Pancreas (tissue), 10 donors: ENCODE measurements around the gene GALK1. TPM values are rescaled to one million over a fixed set of nuclear protein-coding genes. Genes with fewer than 3 reads are reported as not detected.

Source experiments
- ATAC-seq, 4 donors: fragments of 200-7000 bp; cut with Tn5 transposase; one replicate each; pipeline versions ENCODE4 v1.8.0 to v1.9.1; 2020; ENCODE audit warnings: mild to moderate bottlenecking in 4 of 4, moderate library complexity in 4 of 4
- DNase-seq, 6 donors: peaks; one replicate each; pipeline ENCODE4 v3.0.0-alpha.2; 2020
- FAIRE-seq: peaks from 2 replicates; lab custom pipeline; 2012; peaks lifted over from hg19 to GRCh38; lab: Jason Lieb, UNC
- H3K27ac ChIP-seq, 4 donors: fragments of 200-600 bp; sonication (generic); 1 replicate in 3 of 4; 2 replicates in 1 of 4; pipeline versions ENCODE4 v1.5.0 to v1.8.0; 2020
- H3K27me3 ChIP-seq, 4 donors: fragments of 200-600 bp; one replicate each; pipeline ENCODE4 v1.8.0; 2021
- H3K36me3 ChIP-seq, 3 donors: fragments of 200-600 bp; sonication (generic) in 1 of 3; one replicate each; pipeline versions ENCODE4 v1.5.0 to v1.8.0; 2020 to 2021
- H3K4me1 ChIP-seq, 3 donors: fragments of 200-600 bp; one replicate each; pipeline ENCODE4 v1.8.0; 2021
- H3K4me3 ChIP-seq, 4 donors: fragments of 200-600 bp; sonication (generic) in 2 of 4; one replicate each; pipeline versions ENCODE4 v1.5.0 to v1.8.0; 2020 to 2021
- H3K9me3 ChIP-seq, 4 donors: fragments of 200-600 bp; one replicate each; pipeline ENCODE4 v1.8.0; 2021
- CTCF ChIP-seq, 4 donors: fragments of 200-600 bp; sonication (generic) in 3 of 4; IDR thresholded peaks; one replicate each; pipeline versions ENCODE4 v1.5.0 to v1.8.0; 2021; ENCODE audit warnings: antibody characterized with exemption in 4 of 4
- WGBS, 2 donors: extraction: QIAGEN DNeasy Blood & Tissue Kit; methylation state at CpG; one replicate each; pipeline ENCODE4 v1.1.7; 2013; 5-methylcytosine and 5-hydroxymethylcytosine counted together
- intact Hi-C, 3 donors: fragments of 100-400 bp; cut with DNase I; formaldehyde crosslinking; loops; one replicate each; pipeline versions ENCODE4 v1.11.1 to v1.14.2; 2022
- polyA plus RNA-seq, 2 donors: library from polyadenylated mRNA; stranded (reverse); fragments of 200-250 nt; gene quantifications; one replicate each; pipeline ENCODE4 v1.2.3, GENCODE V29; 2013
- total RNA-seq, 6 donors: library from RNA; stranded (reverse); fragmentation: NEBNext Ultra II Directional in 4 of 6; extraction: Animal tissue kit (Norgen Biotek cat#: 25700) in 4 of 6; gene quantifications; one replicate each; pipeline versions ENCODE4 v1.2.1 to v1.2.4, GENCODE V29; 2021 to 2023
- donor health status: healthy with polysubstance abuse.
- donor health status: DM: no; HTN: no; CAD: no; lungs with moderate emphysema.
- donor health status: DM: no; HTN: no; CAD: no.
- donor health status: control.
- donor health status: control.
- donor health status: Bipolar disorder and iron deficiency.
- donor health status: DM: yes; HTN: yes; CAD: no.
- donor health status: DM: no; HTN: no; CAD: no.
- donor health status: DM: no; HTN: no; CAD: no.
- donor health status: DM: yes; HTN: yes; CAD: no.

The GALK1 gene
- 10 to 100 TPM; 18.0 to 23.2 (median 19.6) TPM for total RNA-seq
- 10 to 100 TPM; 25.5 to 29.8 TPM for polyA plus RNA-seq

GRCh38 chr17:75764711-75765421 is at the start of gene GALK1:
Gene GALK1, minus strand, starts transcription at chr17:75765192. Its CDS starts 56 bp downstream, at chr17:75765136.
- H3K4me1 ChIP-seq = peaks cover 6 to 15% (median 8%) of the 10 kb centered on the region in 3 donors
- WGBS, 2 donors = 1% methylated on average over 49 to 71 of the region's 71 CpGs
- FAIRE-seq (no peak), DNase-seq (peak; percentile 68 to 87 (median 75)), ATAC-seq (peak; percentile 82 to 88 (median 87))
- H3K27me3 ChIP-seq = no peaks in the 10 kb centered on the region
- peak within 1 kb of the TSS; percentile 68 to 75 (median 72) for H3K4me3 ChIP-seq
- intact Hi-C loops = no loop called here
- peak within 1 kb of the TSS; percentile 56 to 80 (median 76) for H3K27ac ChIP-seq
- H3K36me3 ChIP-seq = no peaks in the 10 kb centered on the region
- H3K9me3 ChIP-seq = no peaks in the 10 kb centered on the region
- peak in 2 of 4 donors; percentile 34 for TF ChIP-seq CTCF (IDR thresholded peaks at IDR 0.05)

GRCh38 chr17:75814021-75814395 is 49.0 kb upstream of the GALK1 start:
- WGBS, 2 donors = 87 to 95% methylated on average over 6 of the region's 6 CpGs
- H3K36me3 ChIP-seq = peaks cover 9 to 76% (median 23%) of the 10 kb centered on the region in 3 donors
- FAIRE-seq = no peak

GRCh38 chr17:75813081-75814020 is 48.4 kb upstream of the GALK1 start:
- no peaks in the 10 kb centered on the region for H3K9me3 ChIP-seq
- H3K4me1 ChIP-seq = no peaks in the 10 kb centered on the region
- no peak for TF ChIP-seq CTCF (IDR thresholded peaks at IDR 0.05)
- 92 to 95% methylated on average over 24 of the region's 24 CpGs for WGBS, 2 donors
- peaks cover 9 to 70% (median 23%) of the 10 kb centered on the region in 3 donors for H3K36me3 ChIP-seq
- no peak for ATAC-seq
- peak in 2 of 6 donors; percentile 15 to 69 for DNase-seq
- H3K27me3 ChIP-seq = no peaks in the 10 kb centered on the region
- H3K4me3 ChIP-seq = no peak overlapping the region
- intact Hi-C loops = no loop called here
- no peak overlapping the region for H3K27ac ChIP-seq
- FAIRE-seq = no peak

More at GRCh38 chr17:75814021-75814395, 49.0 kb upstream of the GALK1 start:
- H3K9me3 ChIP-seq = no peaks in the 10 kb centered on the region
- intact Hi-C loops = no loop called here
- no peaks in the 10 kb centered on the region for H3K4me1 ChIP-seq
- ATAC-seq (no peak), DNase-seq (peak in 1 of 6 donors; percentile 25)
- TF ChIP-seq CTCF (IDR thresholded peaks at IDR 0.05) = no peak
- H3K27me3 ChIP-seq = no peaks in the 10 kb centered on the region
- no peak overlapping the region for H3K4me3 ChIP-seq
- H3K27ac ChIP-seq = no peak overlapping the region

GRCh38 chr17:75812096-75813013 is 47.4 kb upstream of the GALK1 start:
- H3K9me3 ChIP-seq = no peaks in the 10 kb centered on the region
- peaks cover 9 to 61% (median 23%) of the 10 kb centered on the region in 3 donors for H3K36me3 ChIP-seq
- H3K4me1 ChIP-seq = no peaks in the 10 kb centered on the region
- H3K27ac ChIP-seq = no peak overlapping the region
- H3K27me3 ChIP-seq = no peaks in the 10 kb centered on the region
- intact Hi-C loops = no loop called here
- no peak for ATAC-seq
- no peak overlapping the region for H3K4me3 ChIP-seq
- FAIRE-seq = no peak
- peak in 2 of 6 donors; percentile 15 to 55 for DNase-seq
- no peak for TF ChIP-seq CTCF (IDR thresholded peaks at IDR 0.05)
- WGBS, 2 donors = 91 to 95% methylated on average over 27 of the region's 27 CpGs
